ENCODE data around the gene LTA. TPM values are rescaled to one million over a fixed set of nuclear protein-coding genes. Genes with fewer than 3 reads are reported as not detected.
"Not testable (repeated sequence)": the region's sequence is repeated elsewhere in the genome, so short reads cannot be mapped to it uniquely, and the experiment has no call there.

Gene LTA
- total RNA-seq, 1 experiment from 2014 or later, result not detected

DNA sequence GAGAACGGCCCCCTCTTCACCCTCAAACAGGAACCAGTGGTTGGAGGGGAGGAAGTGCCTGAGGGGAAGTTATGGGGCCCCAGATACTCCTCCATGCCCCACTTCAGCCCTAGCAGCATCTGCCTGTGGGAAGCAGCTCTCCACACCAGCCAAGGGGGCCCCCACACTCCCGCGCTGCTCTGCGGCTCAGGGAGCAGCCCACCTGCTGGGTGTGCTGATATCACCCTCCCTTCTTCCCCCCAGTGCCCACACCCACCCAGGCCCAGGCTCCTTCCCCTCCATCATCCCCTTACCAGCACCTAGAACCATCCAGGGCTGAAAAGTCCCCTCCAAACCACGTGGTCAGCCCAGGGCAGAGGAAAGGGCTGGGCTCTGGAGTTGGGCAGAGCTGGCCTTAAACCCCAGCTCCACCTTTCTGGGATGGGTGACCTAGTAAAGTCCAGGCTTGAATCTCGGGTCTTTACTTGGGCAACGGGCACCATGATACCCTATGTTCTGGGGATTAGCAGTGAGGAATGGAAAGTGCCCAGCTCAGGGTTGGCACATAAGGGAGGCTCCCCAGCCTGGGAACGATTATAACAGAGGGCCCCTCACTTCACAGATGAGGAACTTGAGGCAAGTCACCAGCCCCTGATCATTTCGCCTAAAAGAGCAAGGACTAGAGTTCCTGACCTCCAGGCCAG lies 14.7 kb downstream of the LTA start:
- DNase-seq (ENCODE audit: low read depth), result no peak

DNA sequence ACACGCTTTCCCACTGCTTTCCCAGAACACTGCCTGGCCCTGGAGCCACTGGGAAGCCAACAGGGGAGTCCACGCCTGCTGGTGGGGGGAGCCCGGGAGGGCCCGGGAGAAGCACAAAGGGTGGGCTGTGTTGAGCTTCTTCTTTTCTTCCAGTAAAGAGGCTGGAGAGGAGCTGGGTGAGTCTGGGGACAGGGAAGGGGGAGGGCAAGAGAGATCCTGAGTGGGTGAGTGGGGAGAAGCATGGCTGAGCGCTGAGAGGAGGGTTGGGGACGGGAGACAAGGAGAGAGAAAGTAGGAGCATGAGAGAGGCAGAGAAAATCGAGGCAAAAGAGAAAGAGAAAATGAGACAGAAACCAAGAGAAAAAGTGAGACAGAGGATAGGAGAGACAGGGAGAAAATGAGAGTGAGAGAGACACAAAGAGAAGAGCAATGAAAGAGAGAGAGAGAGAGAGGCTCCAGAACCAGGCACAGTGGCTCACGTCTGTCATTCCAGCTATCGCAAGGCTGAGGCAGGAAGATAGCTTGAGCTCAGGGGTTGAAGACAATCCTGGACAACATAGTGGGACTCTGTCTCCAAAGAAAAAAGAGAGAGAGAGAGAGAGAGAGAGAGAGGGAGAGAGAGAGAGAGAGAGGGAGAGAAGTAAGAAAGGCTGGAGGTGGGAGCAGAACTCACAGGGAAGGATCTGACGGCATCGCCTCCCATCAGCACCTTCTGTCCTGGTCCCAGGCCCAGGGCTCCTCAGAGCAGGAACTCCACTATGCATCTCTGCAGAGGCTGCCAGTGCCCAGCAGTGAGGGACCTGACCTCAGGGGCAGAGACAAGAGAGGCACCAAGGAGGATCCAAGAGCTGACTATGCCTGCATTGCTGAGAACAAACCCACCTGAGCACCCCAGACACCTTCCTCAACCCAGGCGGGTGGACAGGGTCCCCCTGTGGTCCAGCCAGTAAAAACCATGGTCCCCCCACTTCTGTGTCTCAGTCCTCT lies 16.0 kb downstream of the LTA start:
- no peak for DNase-seq (ENCODE audit: low read depth)

DNA sequence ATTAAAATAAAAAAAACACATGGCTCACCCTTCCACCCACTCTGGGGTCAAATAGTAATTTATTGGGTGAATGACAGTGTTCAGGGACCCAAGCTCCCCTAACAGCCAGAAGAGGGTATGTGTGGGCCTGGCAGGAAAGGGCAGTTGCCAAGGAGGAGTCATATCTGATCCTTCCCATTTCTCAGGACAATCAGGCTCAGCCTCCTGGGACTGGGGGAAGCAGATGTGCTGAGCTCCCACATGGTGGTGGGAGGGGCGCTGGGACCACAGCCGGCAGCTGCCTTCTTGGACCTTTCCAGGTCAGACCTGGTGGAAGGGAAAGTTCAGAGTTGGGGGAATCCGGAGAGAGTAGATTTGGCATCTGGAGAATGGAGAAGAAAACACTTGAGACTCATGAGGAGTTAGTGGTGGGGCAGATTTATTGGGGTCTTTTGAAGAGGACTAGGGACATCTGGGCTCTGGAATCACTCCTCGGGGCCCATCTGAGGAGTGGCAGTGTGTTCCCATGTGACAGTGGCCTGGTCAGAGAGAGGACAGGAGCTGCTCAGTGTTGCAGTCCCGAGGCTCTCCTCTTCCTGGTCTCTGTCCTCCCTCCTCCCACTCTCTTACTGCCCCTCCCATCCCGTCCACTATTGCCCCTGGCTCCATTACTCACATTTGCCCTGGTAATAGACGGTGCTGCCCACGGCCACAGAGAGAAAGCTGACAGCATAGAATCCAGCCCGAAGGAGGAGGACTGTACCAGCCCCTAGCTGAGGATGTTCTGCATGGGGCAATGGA lies 17.0 kb downstream of the LTA start:
- DNase-seq (ENCODE audit: low read depth), result peak; percentile 56

DNA sequence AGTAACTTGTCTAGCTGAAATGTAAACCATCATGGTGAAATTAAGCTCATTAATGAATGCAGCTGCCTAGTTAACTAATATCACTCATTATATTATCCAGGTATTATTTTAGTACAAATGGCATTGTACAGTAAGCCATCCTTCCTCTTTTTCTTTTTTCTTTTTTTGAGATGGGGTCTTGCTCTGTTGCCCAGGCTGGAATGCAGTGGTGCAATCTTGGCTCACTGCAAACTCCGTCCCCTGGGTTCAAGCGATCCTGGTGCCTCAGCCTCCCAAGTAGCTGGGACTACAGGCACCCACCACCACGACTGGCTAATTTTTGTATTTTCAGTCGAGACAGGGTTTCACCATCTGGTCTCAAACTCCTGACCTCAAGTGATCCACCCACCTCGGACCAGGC lies 18.6 kb downstream of the LTA start:
- DNase-seq (ENCODE audit: low read depth), result not testable (repeated sequence)

DNA sequence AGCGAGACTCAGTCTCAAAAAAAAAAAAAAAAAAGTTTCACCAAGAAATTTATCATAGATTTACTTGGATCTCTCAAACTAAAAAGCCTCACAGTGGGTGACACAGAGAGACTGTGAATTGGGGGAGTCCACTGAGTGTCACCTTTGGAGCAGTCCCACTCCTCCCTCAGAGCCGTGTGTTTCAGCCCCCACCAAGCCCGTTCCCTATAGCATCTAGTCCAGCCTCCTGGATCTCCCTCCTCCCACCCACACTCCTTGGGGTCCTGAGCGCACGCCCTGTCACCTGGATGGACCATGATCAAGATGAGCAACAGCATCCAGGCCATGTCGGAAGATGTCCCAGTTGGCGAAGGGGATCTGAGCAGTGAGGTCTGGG lies 20.3 kb downstream of the LTA start:
- no peak for DNase-seq (ENCODE audit: low read depth)

DNA sequence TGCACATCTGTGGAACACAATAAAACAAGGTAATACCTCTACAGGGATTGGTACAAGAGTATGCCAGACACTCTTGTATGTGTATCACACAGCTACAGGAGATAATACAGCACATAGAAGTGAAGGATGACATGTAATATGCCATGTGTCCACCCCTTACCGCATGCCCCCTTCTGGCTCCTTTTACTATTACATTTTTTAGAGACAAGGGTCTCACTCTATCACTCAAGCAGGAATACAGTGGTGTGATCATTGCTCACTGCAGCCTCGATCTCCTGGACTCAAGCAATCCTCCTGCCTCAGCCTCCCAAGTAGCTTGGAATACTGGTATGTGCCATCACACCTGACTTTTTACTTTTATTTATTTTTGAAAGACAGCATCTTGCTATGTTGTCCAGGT lies 24.9 kb downstream of the LTA start:
- peak; percentile 35 for DNase-seq (ENCODE audit: low read depth)

DNA sequence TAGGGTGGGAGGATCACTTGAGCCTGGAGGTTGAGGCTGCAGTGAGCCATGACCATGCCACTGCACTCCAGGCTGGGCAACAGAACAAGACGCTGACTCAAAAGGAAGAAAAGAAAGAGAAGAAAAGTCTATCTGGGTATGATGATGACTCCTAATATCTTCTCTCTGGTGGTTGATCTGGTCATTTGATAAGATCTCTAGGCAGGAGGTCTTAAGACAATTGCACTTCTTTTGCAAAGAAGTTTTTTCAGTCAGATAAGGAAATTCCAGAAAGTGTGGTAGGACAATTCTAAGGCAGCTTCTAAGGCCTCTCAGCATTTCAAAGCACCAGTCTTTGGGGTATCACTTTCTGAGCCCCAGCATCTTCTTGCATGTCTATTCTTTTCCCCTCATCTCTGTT lies 35.2 kb downstream of the LTA start:
- DNase-seq (ENCODE audit: low read depth), result no peak

DNA sequence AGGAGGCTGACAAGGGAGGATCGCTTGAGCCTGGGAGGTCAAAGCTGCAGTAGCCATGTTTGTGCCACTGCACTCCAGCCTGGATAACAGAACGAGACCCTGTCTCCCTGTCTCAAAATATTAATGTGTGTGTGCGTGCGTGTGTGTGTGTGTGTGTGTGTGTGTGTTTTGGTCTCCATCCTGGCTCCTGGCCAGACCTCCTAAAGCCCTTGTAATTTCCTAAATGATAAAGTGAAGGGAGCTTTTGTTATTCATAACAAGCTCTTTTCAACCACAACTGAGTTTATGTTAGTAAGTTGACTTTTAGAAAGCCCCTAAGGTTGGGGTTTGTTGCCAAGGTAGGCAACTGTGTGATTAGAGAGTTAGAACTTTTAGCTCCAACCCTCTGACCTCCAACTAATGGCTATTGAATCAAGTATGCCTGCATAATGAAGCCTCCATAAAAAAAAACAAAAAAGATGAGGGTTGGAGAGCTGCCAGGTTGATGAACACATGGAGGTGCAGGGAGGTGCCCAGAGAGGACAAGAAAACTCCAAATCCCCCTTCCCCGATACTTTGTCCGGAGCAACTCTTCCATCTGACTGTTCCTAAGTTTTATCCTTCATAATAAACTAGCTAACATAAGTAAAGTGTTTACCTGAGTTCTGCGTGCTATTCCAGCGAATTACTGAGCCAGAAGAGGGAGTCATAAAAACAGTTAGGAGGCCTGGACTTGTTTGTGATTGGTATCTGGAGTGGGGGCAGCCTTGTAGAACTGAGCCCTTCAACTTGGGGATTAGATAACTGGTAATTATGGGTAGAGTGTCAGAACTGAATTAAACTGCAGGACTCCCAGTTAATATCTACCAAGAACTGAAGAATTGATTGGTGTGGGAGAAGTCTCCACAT lies 37.7 kb downstream of the LTA start:
- no peak for DNase-seq (ENCODE audit: low read depth)

DNA sequence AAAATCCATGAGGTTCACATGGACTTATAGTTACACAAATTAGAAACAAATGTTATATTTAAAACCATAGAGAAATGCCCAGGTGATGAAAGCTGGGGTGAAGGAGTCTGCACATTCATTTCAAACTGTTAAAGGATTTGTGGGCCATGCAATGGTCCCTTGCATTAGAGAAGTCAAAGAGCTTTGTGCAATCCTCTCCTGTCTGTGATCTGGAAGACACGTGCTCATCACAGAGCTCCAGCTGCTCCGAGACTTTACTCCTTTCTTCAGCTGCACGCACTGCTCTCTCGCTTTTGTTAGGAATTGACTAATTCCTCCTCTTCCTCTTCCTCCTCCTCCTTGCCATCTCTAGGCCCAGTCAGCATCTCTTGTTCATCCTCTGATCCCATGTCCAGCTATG lies 38.9 kb downstream of the LTA start:
- DNase-seq (ENCODE audit: low read depth), result no peak

DNA sequence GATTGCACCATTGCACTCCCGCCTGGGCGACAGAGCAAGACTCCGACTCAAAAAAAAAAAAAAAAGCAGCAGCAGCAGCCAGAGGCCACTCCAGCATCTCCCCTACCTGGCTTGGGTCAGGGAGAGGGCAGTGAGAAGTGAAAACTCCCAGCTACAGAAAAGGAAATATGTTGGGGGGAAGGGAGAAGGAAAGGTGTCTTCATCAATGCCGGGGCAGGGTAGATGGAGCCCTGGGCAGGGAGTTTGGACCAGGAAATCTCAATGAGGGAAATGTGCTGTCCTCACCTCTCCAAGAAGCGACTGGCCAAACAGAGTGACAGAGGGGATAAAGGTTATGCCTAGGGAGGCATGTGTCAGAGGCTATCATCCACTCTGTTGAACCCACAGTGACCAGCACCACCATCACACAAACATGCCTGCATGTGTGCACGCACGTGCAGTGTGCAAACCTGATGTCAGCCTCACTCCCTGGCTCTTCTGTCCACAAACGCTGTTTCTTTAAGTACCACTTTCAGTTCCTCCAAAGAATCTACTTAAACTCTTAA lies 42.1 kb downstream of the LTA start:
- DNase-seq (ENCODE audit: low read depth), result no peak

DNA sequence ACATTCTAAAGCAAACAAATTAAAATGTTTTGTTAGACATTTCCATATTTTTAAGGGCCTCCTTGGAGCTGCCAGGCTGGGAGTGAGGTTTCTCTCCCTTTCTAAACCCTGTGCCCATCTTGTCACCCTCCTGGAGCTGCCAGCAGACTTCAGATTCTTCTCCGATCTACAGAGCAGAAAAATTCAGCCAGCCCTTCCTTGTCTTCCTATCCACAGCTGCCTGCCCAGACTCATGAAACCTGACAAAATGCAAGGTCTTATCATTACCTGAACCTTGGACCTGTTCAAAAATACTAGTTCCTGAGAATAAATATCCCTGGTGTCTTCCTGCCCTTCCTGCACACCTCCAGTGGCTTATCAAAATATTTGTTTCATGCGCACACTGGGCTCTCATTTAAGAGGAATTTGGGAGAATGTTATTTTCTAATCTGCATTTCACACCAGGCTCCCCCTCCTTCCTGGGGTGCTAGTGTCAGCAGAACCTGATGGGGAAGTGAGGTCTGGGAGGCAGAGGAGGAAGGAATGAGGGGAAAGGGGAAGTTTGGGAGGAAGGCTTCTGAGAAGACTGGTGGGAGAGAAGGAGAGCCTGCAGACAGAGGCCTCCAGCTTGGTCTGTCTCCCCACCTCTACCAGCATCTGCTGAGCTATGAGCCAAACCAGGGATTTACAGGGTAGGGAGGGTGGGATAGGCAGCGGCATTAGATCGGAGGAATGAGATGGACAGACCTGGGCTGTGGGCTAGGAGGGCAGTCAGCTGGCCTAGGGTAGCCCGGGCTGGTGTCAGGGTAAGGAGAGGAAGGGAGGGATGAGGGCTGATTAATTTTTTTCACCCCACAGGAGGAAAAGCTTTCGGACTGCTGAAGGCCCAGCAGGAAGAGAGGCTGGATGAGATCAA lies 42.8 kb downstream of the LTA start, which contains the start of gene AIF1:
Gene AIF1, plus strand, starts transcription at position 551 of the 895 bp plus-strand sequence. Its CDS starts 96 bp downstream, at position 647.
- DNase-seq (ENCODE audit: low read depth), result no peak

DNA sequence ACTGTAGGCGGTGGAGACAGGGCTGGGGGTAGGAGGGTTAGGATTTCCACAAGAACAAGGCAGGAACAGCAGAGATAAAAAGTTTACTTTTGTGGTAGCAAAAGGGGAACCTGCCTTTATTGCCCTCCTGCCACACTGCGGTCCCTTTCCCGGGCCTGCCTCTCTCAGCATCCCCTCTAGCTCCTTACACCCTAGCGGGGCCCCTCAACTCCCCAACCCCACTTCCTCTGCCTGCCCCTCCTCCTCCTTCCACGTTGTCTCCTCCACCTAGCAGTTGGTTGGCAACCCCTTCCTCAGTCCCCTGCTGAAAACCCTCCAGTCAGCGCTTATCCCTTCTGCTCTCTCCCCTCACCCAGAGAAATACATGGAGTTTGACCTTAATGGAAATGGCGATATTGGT lies 43.7 kb downstream of the LTA start:
- DNase-seq (ENCODE audit: low read depth), result no peak

DNA sequence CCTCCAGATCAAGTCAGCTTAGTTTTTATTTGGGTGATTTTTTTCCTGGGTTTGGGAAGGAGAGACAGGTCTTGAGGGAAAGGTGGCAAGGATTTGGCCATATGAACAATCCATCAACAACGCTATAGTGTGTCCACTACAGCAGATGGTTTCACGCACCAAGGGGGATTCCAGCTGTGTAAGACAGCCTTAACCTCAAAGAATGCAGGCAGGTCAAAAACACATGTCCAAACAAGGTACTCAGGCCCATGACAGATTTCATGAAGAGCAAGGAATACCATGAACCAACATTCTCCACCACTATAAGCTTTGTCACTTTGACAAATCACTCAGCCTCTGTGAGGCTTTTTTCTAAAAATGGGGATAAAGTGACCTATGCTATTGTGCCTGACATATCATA lies 44.9 kb downstream of the LTA start:
- DNase-seq (ENCODE audit: low read depth), result no peak

DNA sequence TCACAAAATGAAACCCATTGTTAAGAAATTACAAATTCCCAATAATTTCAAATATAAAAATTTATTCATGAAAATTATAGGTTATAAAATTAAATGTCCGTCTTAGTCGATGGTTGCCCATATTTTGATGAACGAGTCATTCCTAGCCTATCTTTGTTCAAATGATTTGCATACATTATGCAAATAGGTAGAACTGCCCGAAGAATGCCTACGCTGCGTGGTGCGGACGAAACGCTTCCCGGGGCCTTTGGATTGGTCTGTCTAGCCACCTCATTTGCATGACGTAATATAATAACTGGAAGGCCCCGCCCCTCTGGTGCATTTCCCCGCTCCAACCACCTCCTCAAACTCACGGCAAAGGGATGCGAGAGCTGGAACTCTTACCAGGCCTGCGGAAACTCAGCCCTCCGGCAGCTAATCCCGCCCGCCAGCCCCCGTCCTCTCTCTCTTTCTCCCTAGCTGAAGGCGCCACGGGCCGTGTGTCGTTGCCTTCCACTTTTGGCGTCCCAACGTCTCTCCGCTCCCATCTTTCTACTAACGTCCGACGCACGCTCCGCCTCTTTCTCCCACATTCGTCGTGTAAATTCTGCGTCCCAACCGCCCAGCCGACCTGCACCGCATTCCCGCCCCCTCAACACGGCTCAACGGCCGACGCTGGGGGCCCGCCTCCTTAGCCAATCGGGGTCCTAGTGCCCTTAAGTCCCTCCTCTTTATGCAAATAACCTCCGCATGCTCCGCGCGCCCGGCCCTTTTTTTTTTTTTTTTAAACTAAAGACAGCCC lies 47.9 kb downstream of the LTA start:
- peak; percentile 99 for DNase-seq (ENCODE audit: low read depth)

DNA sequence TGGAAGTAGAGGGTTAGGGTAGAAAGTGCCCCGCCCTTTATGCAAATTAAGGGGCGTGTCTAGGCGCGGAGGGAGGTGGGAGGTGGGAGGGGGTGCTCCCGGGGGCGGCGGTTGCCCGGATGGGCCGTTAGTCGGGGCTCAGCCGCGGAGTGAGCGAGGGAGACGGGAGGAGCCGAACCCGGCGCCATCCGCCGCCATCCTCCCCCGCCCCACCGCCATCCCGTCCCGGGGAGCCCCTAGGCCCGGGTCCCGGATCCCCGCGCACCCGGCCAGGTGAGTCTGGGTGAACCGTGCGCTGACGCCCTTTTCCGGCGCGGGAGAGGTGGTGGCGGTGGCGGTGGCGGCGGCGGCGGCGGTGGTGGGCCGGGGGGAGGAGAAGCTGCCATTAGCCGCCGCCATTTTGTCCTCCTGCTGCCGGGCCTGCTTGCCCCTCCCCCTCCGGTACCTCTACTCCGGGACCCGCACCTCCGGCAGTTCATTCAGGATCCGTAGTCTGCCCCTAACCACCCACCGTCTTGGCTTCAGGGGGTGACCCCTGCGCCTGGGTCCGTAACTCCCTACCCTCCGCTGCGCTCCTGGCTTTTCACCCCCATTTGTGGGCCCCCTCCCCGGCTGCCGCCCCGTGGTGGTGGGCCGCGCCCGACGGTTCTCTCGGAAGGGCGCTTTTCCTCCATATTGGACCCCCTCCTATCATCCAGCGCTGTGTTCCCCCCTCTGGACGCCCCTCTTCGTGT lies 48.7 kb downstream of the LTA start, which contains the start of gene PRRC2A:
Gene PRRC2A, plus strand, starts transcription at position 130 of the 734 bp plus-strand sequence. CDS start 2,075 bp downstream, outside the sequence.
- no peak for DNase-seq (ENCODE audit: low read depth)

DNA sequence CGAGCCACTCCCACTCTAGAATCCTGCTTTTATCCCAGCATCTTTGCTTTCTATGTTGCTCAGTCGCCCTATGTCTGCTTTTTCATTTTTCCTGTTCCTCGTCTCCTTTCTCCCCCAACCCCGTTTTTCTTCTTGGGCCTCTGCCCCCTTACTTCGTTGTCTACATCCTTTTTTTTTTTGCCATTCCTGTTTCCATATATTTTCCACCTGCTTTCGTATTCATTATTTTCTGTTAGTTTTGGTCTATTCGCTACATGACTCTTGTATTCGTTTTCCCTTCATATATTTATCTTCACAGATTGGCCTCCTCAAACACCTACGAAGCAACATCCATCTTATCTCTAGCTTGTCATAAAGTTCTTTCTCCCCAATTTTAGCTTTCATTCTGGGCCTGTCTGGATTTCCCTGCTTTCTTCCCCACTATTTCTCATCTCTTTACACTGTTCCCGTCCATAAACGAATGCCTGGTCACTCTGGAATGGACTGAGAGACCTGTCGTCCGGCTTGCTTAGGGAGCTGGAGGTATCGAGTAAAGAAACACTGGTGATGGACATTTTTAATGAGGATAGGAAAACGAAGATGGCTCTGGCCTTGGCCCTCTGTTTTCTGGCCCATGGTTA lies 49.3 kb downstream of the LTA start:
- DNase-seq (ENCODE audit: low read depth), result no peak

DNA sequence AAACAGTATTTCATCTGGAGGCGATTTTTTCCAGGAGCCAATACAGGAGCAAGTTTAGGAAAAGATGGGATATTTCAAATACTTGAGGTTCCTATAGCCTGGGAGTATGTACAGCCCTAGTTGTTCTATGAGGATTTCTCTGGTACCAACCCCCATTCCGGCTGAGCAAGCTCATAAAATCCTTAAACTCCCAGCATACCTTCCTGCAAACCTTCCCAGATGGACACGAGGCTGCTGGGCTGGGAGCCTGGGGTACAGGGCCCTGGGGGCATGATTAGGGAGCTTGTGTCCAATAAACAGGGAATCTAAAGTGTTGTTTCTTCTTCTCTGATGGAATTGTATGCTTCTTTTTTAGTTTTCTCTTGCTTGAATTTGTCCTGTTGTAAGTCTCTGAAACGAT lies 49.9 kb downstream of the LTA start:
- DNase-seq (ENCODE audit: low read depth), result no peak

Data from LHCN-M2 (cell line).